Measurements from ENCODE around the gene MAGEE1.

The MAGEE1 gene, protein sequence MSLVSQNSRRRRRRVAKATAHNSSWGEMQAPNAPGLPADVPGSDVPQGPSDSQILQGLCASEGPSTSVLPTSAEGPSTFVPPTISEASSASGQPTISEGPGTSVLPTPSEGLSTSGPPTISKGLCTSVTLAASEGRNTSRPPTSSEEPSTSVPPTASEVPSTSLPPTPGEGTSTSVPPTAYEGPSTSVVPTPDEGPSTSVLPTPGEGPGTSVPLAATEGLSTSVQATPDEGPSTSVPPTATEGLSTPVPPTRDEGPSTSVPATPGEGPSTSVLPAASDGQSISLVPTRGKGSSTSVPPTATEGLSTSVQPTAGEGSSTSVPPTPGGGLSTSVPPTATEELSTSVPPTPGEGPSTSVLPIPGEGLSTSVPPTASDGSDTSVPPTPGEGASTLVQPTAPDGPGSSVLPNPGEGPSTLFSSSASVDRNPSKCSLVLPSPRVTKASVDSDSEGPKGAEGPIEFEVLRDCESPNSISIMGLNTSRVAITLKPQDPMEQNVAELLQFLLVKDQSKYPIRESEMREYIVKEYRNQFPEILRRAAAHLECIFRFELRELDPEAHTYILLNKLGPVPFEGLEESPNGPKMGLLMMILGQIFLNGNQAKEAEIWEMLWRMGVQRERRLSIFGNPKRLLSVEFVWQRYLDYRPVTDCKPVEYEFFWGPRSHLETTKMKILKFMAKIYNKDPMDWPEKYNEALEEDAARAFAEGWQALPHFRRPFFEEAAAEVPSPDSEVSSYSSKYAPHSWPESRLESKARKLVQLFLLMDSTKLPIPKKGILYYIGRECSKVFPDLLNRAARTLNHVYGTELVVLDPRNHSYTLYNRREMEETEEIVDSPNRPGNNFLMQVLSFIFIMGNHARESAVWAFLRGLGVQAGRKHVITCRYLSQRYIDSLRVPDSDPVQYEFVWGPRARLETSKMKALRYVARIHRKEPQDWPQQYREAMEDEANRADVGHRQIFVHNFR

DNA sequence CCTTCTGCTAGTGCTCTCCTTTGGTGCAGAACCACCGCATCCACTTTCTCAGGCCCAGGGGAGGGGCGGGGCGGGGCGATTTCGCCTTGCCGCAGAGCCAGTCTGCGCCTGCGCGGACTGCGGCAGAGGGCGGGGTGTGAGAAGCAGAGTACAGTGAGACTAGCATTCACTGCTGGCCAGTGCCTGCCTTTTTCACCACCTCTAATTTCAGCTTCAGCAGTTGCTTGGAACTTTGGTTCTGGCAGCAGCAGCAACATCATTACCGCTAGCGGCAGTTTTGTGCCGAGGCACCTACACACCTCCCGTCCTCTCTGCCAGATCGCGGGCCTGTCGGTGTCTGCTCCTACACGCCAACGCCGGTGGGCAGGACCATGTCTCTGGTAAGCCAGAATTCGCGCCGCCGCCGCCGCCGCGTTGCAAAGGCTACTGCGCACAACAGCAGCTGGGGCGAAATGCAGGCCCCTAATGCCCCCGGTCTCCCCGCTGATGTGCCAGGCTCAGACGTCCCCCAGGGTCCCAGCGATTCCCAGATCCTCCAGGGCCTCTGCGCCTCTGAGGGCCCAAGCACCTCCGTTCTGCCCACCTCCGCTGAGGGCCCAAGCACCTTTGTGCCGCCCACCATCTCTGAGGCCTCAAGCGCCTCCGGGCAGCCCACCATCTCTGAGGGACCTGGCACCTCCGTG is at the start of gene MAGEE1:
Gene MAGEE1, plus strand, starts transcription at position 151 of the 683 bp plus-strand sequence. Its CDS starts 221 bp downstream, at position 372.
- peak within 1 kb of the TSS; percentile 88 for H3K27ac Mint-ChIP-seq
- H3K4me3 Mint-ChIP-seq: peak within 1 kb of the TSS; percentile 85
- H3K4me1 Mint-ChIP-seq (ENCODE audit: low read depth): peaks cover 34% of the 10 kb centered on the region
- no peaks in the 10 kb centered on the region for H3K36me3 Mint-ChIP-seq (ENCODE audit: low read depth)
- H3K9me3 Mint-ChIP-seq: no peaks in the 10 kb centered on the region
- peaks cover 39% of the 10 kb centered on the region for H3K27me3 Mint-ChIP-seq
- peak; percentile 87 for DNase-seq

DNA sequence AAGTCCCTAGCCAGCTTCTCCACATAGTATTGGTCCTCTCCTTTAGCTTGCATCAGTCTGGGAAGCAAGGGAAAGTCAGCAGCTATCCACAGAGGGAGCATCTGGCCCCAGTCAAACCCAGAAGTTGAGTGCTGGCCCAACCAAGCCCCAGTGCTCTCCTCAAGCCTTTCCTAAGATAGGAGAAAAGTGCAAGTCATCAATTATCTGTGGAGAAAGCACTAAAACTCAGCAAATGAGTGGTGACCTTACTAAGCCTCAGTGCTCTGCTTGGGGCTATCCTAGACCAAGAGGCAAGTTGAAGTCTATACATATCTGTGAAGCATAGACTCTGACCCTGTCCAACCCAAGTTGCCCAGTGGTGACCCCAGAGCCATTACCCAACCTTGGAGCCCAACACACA is 28.5 kb upstream of the MAGEE1 start:
- H3K27ac Mint-ChIP-seq: no peak overlapping the region
- no peaks in the 10 kb centered on the region for H3K4me1 Mint-ChIP-seq (ENCODE audit: low read depth)
- no peaks in the 10 kb centered on the region for H3K36me3 Mint-ChIP-seq (ENCODE audit: low read depth)
- no peak for DNase-seq
- no peak overlapping the region for H3K4me3 Mint-ChIP-seq
- peaks cover 78% of the 10 kb centered on the region for H3K27me3 Mint-ChIP-seq
- H3K9me3 Mint-ChIP-seq: peaks cover 2% of the 10 kb centered on the region

DNA sequence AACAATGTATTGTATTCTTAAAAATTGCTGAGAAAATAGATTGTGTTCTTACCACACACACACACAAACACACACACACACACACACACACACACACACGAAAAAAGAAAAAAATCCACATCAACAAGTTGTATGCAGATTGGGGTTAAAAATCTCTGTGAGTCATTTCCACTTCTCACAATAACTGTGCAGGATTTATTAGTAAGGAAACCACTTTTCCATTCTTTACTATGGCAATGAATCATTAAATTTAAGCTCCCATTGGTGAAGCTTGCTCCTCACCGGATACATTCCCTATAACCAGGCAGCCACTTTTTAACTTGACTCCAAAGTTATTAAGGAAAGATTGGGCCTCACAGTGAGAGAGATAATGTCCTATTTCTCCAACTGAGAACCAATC is 19.7 kb upstream of the MAGEE1 start:
- Mint-ChIP-seq H3K27me3 (peaks cover 69% of the 10 kb centered on the region), H3K4me1 (ENCODE audit: low read depth) (peaks cover 4% of the 10 kb centered on the region), H3K9me3 (no peaks in the 10 kb centered on the region), H3K27ac (no peak overlapping the region), H3K4me3 (no peak overlapping the region), H3K36me3 (ENCODE audit: low read depth) (no peaks in the 10 kb centered on the region)
- DNase-seq: no peak

DNA sequence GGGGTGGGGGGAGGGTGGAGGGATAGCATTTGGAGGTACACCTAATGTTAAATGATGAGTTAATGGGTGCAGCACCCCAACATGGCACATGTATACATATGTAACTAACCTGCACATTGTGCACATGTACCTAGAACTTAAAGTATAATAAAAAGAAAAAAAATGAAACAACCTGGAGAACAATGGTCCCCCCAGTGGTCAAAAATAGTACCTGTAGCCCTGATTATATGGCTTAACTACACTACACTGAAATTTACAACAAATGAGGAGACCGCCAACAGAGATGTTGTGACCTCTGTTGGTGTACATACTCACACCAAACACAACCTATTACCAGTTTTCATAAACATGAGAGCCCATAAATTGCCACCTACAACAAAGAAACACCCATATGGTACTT is 7.3 kb upstream of the MAGEE1 start:
- Mint-ChIP-seq H3K36me3 (ENCODE audit: low read depth) (no peaks in the 10 kb centered on the region), H3K27me3 (peaks cover 49% of the 10 kb centered on the region), H3K4me1 (ENCODE audit: low read depth) (peaks cover 6% of the 10 kb centered on the region), H3K27ac (no peak overlapping the region), H3K9me3 (no peaks in the 10 kb centered on the region), H3K4me3 (no peak overlapping the region)
- DNase-seq: no peak

DNA sequence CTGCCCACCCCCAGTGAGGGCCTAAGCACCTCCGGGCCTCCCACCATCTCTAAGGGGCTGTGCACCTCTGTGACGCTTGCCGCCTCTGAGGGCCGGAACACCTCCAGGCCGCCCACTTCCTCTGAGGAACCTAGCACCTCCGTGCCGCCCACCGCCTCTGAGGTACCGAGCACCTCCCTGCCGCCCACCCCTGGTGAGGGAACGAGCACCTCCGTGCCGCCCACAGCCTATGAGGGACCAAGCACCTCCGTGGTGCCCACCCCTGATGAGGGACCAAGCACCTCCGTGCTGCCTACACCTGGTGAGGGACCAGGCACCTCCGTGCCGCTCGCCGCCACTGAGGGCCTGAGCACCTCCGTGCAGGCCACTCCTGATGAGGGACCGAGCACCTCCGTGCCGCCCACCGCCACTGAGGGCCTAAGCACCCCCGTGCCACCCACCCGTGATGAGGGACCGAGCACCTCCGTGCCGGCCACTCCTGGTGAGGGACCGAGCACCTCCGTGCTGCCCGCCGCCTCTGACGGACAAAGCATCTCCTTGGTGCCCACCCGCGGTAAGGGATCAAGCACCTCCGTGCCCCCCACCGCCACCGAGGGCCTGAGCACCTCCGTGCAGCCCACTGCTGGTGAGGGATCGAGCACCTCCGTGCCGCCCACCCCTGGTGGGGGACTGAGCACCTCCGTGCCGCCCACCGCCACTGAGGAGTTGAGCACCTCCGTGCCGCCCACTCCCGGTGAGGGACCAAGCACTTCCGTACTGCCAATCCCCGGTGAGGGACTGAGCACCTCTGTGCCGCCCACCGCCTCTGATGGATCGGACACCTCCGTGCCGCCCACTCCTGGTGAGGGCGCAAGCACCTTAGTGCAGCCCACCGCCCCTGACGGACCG is 977 bp downstream of the MAGEE1 start:
- H3K27ac Mint-ChIP-seq: peak overlapping the region; percentile 88
- H3K36me3 Mint-ChIP-seq (ENCODE audit: low read depth): no peaks in the 10 kb centered on the region
- DNase-seq: peak; percentile 59
- H3K27me3 Mint-ChIP-seq: peaks cover 34% of the 10 kb centered on the region
- H3K4me3 Mint-ChIP-seq: peak overlapping the region; percentile 85
- H3K4me1 Mint-ChIP-seq (ENCODE audit: low read depth): peaks cover 39% of the 10 kb centered on the region
- H3K9me3 Mint-ChIP-seq: no peaks in the 10 kb centered on the region

DNA sequence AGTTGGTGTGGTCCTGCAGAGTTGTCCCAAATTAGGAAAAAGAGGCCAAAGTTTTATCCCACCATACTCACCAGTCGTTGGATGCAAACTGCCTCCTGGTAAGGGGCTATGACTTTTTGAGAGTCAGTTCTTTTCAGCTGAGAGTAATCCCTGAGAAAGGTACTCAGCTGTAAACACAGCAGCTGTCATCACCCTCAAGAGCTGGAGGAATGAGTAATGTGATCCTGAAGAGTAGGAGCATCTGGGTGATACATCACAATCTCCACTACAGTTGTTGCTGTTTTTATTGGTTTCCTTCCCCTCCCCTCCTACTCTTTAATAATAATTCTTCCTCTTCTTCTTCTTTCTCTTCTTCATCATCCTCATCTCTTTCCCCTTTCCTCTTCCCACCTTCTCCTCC is 5.7 kb downstream of the MAGEE1 start:
- Mint-ChIP-seq H3K4me3 (no peak overlapping the region), H3K4me1 (ENCODE audit: low read depth) (peaks cover 40% of the 10 kb centered on the region), H3K27me3 (peaks cover 19% of the 10 kb centered on the region), H3K36me3 (ENCODE audit: low read depth) (no peaks in the 10 kb centered on the region), H3K27ac (no peak overlapping the region), H3K9me3 (no peaks in the 10 kb centered on the region)
- no peak for DNase-seq

DNA sequence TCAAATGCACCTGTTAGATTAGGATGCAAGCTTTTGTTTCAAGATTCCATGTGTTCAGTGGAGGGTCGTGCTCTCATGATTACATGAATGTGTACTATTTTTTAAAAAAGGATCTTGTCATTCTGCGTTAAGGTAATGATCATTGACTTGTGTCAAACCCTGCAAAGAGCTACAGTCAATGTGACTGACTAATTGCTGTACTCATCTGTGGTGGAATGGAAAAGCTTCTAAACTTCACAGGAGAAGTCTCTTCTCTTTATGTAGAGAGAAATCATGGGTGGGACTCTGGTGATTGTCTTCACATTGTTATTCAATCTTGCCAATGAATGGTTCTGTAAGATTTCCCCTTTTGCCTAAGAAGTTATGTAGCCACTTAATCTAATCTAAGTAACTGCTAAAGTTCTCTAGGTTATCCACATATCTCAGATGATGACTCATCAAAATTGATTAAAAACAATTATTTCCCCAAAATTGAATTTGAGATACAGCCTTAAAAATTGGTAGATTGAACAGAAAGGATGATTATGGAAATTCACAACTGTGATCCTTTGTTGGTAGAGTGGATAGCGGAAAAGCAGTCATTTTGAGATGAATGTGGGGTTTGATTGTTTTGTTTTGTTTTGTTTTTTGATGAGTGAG is 6.7 kb downstream of the MAGEE1 start:
- Mint-ChIP-seq H3K4me3 (no peak overlapping the region), H3K4me1 (ENCODE audit: low read depth) (peaks cover 39% of the 10 kb centered on the region), H3K27ac (no peak overlapping the region)

DNA sequence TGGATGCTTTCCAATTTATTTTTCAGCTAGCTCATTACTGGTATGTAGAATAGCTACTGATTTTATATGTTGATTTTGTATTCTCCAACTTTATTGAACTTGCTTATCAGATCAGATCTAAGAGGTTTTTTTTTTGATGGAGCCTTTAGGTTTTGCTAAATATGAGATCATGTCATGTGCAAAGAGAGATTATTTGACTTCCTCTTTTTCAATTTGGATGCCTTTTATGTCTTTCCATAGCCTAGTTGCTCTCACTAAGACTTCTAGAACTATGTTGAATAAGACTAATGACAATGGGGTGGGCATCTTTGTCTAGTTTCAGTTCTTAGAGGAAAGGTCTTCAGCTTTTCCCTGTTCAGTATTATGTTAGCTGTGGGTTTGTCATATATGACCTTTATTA is 11.7 kb downstream of the MAGEE1 start:
- DNase-seq: no peak
- H3K27me3 Mint-ChIP-seq: peaks cover 20% of the 10 kb centered on the region
- H3K27ac Mint-ChIP-seq: no peak overlapping the region
- H3K36me3 Mint-ChIP-seq (ENCODE audit: low read depth): peaks cover 11% of the 10 kb centered on the region
- peaks cover 5% of the 10 kb centered on the region for H3K4me1 Mint-ChIP-seq (ENCODE audit: low read depth)
- H3K9me3 Mint-ChIP-seq: peaks cover 25% of the 10 kb centered on the region
- H3K4me3 Mint-ChIP-seq: no peak overlapping the region

More for the DNA sequence above, 6.7 kb downstream of the MAGEE1 start:
- Mint-ChIP-seq H3K36me3 (ENCODE audit: low read depth) (no peaks in the 10 kb centered on the region), H3K9me3 (no peaks in the 10 kb centered on the region), H3K27me3 (peaks cover 24% of the 10 kb centered on the region)
- DNase-seq: no peak

DNA sequence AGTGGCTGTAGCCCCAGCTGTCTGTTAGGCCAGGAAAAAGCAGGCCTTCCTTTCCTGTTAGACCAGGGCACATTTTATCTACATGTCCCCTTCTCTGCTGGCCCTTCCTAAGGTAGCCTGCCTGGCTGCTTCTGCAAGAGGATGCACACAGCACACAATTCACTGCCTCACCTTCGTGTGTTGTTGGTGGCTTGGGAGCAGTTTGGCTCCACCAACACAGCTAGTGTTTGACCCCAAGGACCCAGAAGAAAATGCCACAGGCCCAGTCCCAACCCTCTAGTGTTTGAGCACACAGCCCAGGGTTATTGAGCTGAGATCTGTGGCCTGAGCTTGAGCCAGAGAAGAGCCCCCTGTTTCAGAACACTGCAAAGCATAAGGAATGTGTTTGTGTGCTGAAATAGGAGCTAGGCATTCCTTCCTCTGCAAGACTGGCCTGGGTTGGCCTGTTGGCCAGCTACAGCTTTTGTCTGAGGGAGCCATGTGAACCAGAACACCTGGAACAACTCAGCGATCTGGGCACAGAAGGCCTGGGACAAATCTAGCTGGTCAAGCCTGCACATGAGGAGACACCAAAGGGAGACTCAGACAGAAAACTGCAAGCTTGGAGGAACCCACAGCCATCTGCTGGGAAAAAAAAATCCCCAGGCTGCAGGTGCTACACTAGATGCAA is 26.4 kb downstream of the MAGEE1 start:
- DNase-seq: no peak
- peaks cover 38% of the 10 kb centered on the region for H3K27me3 Mint-ChIP-seq
- H3K36me3 Mint-ChIP-seq (ENCODE audit: low read depth): no peaks in the 10 kb centered on the region
- no peak overlapping the region for H3K4me3 Mint-ChIP-seq
- H3K4me1 Mint-ChIP-seq (ENCODE audit: low read depth): peaks cover 1% of the 10 kb centered on the region
- no peak overlapping the region for H3K27ac Mint-ChIP-seq
- no peaks in the 10 kb centered on the region for H3K9me3 Mint-ChIP-seq

DNA sequence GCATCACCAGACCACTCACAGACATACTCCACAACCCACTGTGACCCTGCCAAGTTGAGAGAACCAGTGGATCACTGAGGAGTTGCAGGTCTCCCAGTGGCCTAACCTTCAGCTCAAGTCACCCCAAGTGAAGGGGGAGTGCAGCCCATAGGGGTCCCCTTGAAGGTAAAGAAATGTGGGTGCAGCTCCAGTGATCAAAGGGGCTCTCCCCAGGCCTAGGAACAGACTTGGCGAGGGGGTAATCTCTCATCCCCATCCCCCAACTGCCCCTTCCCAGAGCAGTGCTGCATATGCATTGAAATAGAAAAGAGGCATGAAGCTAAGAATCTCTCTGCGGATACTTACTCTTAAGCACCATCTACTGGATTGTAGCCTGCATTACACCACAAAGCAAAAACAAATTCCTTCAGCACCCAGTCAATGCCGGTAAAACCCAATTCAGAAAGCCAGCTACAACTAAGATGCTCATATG is 27.0 kb downstream of the MAGEE1 start:
- no peaks in the 10 kb centered on the region for H3K36me3 Mint-ChIP-seq (ENCODE audit: low read depth)
- peaks cover 35% of the 10 kb centered on the region for H3K27me3 Mint-ChIP-seq
- no peak overlapping the region for H3K27ac Mint-ChIP-seq
- H3K4me1 Mint-ChIP-seq (ENCODE audit: low read depth): peaks cover 1% of the 10 kb centered on the region
- no peaks in the 10 kb centered on the region for H3K9me3 Mint-ChIP-seq
- H3K4me3 Mint-ChIP-seq: no peak overlapping the region
- DNase-seq: no peak

DNA sequence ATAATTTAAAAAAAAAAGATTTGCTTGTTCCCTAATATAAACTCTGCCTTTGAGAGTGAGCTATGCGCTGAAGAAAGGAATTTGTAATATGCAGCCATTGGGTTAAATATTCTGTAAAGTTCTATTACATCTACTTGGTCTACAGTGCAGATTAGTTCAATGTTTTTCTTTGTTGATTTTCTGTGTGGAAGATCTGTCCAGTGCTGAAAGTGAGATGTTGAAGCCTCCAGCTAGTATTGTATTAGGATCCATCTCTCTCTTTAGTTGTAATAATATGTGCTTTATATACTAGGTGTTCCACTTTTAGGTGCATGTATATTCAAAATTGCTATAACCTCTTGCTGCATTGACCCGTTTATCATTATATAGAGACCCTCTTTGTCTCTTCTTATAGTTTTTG is 49.8 kb downstream of the MAGEE1 start:
- Mint-ChIP-seq H3K9me3 (peaks cover 8% of the 10 kb centered on the region), H3K4me1 (ENCODE audit: low read depth) (no peaks in the 10 kb centered on the region), H3K27ac (no peak overlapping the region), H3K4me3 (no peak overlapping the region), H3K36me3 (ENCODE audit: low read depth) (no peaks in the 10 kb centered on the region), H3K27me3 (peaks cover 16% of the 10 kb centered on the region)
- no peak for DNase-seq

Measured in activated T-cell treated with anti-CD3 and anti-CD28 coated beads, Interleukin-2, amount 50 U/mL, for 24 hours (primary cell).